Mesenteric fat pad (tissue), 1 donor: ENCODE measurements around the gene ARID3C. TPM values are rescaled to one million over a fixed set of nuclear protein-coding genes. Genes with fewer than 3 reads are reported as not detected.

Source experiments
- DNase-seq: peaks from one replicate; pipeline ENCODE4 v3.0.0-alpha.2; 2020; ENCODE audit warnings: low spot score
- total RNA-seq: library from RNA; stranded (reverse); fragmentation: NEBNext Ultra II Directional; extraction: Animal tissue kit (Norgen Biotek cat#: 25700); gene quantifications from one replicate; pipeline ENCODE4 v1.2.1, GENCODE V29; 2021
- donor health status: DM: yes; HTN: yes; CAD: no.

Gene ARID3C
- total RNA-seq, 1 donor from 2014 or later, result not detected

DNA sequence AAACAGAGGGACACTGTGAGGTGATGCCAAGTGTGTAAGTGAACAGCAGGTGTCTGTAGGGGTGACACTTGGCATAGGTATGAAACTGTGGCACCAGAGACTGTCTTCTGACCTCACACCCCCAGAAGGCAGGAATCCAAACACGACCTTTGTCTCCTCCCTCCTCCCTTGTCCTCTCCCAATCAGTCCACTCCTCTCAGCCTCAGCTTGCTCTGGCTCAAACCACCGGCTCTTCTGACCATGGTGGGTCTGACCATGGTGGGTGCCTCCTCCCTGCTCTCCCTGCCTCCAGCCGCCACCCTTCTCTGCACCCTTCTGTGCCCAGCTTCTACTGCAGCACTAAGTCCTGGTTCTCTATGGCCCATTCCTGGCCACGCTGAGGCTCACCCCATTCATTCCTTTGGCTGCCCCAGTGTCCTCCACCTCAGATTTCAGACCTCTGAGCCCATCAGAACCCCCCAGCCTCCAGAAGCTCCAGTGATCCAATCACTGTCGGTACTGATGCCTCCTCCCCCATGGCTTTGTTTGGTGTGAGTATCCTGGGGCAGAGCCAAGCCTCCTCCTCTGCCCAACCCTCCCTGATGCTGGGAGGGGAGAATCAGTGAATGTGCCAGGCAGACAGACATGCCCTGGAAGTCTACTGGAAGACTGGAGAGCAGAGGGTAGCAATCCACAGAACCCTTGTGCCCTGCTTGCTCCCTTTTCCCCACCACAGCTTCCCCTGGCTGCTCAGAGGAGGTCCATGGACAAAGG is 1.7 kb upstream of the ARID3C start:
- no peak for DNase-seq

- DNase-seq, result no peak
These were observed 584 bp upstream of the ARID3C start for GRCh38 chr9:34629491-34629808.

DNA sequence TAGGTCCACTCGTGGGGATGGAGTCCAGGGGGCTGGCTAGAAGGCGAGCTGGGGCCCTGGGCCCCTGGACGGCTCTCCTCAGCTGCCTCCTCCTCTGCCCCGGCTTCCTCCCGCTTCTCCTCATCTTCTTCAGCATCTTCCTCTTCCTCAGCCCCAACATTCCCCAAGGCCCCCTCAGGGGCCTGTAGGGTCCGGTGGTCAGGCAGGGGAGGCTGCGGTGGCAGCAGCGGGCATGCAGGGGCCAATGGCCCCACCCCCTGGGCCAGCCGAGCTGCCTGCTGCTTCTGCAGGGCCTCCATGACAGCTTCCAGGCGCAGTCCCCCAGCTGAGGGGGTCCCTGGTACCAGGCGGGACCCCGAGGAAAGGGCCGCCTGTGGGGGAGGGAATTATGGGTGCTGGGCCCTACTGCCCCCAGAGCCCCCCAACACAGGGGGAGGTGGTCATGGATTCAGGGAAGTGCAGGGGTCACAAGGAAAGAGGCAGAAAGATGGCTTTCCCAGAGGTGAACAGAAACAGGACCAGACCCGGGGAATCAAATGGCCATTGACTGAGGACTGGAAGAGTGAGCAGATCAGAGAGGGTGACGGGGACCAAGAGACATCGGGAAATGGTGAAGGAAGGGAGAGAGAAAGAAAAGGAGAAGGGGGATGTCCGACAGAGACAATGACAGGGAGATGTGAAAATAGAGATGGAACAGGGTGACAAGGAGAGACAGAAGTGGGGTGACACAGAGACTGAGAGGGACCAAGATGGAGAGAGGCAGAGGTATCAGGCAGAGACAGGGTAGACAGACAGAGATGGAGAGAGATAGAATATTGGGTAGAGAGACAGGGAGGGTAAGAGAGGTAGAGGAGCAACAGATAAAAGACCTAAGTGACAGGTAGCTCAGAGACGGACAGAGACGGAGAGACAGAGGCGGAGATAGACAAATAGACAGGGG is 880 bp downstream of the ARID3C start:
- DNase-seq, result no peak

GRCh38 chr9:34625186-34625486 is 3.7 kb downstream of the ARID3C start:
- no peak for DNase-seq

DNA sequence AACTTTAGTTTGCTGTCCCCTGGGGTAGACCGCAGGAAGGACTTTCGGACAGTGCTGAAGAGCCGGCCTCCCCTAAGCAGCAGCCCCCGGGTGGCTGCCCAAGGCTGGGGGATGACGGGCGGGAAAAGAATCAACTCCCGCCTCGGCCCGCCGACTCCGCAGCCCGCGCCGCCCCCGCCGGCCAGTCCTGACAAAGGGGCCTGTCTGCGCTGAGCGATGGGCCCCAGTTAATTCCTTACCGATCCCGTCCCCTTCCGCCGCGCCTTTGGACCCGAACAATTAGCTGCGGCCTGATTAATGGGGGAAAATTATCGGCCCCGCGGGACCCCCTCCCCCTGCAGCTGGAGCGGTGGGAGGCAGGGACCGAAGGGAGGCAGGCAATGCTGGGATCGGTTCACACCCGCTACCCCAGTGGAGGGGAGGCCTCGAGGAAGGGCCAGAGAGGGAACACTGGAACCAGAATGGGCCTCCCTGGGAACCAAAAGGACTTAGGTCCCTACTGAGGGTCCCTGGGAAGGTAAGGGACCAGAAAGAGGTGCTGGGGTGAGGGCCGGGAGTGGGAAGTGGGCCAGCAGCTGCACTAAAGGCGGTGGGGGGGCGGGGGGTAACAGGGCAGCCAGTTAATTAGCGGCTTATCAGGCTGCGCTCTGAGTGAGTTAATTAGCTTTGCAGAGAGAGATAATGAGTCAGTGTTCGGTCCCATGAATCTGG is 4.2 kb downstream of the ARID3C start:
- no peak for DNase-seq

DNA sequence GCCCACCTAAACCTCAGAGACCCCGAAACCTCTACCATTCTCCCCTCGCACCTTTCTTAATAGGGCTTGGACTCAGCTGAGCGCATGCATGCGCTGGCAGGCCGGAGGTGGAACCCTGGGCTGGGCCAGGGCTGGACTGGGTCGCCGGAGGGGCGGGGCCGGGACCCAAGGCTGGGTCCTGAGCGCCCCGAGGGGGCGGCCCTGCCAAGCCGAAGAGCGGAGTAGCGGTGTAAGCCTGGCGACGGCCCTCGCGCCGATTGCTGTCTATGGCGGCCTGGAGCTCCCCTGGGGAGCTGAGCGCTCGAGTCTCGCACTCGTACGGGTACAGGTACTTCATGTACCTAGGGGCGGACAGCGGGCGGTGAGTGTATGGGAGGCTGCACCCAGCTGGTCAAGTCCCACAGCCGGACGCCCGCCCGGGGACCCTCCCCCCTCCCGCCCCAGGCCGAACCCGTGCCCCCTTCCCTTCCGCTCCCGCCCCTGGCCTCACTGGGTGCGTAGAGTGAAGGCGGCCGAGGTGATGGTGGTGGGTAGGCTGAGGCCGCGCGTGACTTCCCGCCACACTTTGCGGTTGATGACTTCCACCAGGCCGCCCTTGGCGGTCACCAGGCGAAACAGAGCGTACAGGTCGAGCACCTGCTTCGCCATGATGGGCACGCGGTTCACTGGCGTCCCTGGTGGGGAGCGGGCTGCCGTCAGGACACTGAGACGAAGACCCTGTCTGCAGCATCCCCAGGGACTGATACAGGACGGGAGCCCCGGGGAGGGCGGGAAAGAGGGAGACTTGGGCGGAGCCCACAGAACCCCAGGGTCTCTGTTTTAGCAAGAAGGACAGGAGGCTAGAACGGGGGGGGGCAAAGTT is 5.3 kb downstream of the ARID3C start:
- DNase-seq, result no peak

- peak; percentile 95 for DNase-seq
These were observed 8.5 kb downstream of the ARID3C start, which contains the start of gene DCTN3 for GRCh38 chr9:34620061-34620994. Gene DCTN3 (minus strand): TSS chr9:34620495. CDS start chr9:34620464, 31 bp downstream.

GRCh38 chr9:34615132-34615531 is 13.7 kb downstream of the ARID3C start:
- no peak for DNase-seq

- DNase-seq, result no peak
These were observed 16.0 kb downstream of the ARID3C start for GRCh38 chr9:34612788-34613390.

DNA sequence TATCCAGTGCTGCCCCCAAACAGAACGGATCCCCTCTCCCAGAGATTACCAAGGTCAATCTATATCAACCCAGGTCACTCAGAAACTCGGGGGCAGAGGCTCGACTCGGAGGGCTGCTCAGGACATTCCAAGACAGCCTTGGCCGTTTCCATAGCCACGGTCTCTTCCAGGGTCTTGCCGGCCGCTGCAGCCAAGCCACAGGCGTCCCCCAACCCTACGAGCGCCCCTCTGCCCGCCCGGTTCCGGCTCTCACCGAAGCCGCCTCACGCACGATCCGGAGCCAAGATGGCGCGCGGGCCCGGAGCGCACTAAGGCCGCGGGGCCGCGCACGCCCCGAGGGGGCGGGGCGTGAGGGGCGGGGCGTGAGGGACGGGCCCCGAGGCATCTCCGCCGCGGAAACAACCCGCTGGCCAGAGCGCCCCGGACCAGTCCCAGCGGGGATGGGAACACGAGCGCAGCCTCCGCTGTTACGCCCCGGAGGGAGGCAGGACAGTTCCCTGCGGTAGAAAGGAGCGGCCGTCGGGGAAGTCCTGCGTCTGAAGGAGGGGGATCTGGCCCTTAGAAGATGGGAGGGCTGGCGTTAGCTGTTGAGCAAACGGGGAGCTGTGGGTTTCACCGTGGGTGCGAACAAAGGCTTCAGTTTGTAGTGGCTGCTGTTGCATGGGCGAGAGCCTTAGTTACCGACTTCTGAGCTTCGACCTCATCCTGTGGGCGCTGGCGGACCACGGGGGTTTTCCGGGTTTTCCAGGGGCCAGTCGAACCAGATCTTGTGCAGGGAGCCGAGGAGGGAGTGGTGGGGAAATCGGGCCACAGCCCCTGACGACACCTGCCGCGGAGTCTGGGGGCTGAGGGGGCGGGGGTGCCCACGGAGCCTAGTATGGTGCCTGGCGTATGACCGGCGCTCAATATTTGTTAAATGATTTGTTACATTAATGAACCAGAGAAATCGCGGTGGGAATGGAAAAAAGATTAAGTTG is 16.8 kb downstream of the ARID3C start, which contains the start of gene RPP25L:
Gene RPP25L (minus strand): TSS at position 287 of the 977 bp plus-strand sequence. CDS start 801 bp downstream, outside the sequence.
- no peak for DNase-seq

DNA sequence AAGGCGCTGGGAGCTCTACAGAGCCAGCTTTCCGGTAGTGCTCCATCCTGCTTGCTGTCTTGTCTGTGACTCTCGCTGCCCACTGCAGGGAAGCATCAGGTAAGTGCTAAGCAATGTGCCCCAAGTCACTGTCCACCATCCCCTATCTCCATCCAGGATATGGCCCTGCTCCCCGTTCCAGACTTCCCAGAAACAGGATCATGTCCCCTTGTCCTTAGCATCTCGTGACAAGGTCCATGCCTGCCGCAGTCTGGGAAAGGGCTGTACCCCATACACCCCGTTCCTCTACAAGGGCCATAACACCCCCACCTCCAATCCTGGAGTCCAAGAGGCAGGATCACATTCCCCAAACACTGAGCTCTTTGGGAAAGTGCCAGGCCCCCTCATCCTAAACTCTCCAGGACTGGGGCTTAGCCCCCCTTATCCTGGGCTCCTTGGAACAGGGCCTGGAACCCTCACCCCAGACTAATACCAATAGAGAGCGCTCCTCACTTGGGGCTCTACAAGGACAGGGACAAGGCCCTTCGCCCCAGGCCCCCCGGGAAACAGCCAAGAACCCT is 17.5 kb downstream of the ARID3C start:
- DNase-seq, result no peak

GRCh38 chr9:34610434-34611206 is 18.2 kb downstream of the ARID3C start:
- DNase-seq, result no peak

GRCh38 chr9:34607331-34607730 is 21.5 kb downstream of the ARID3C start:
- DNase-seq, result no peak

- DNase-seq, result no peak
These were observed 22.0 kb downstream of the ARID3C start for GRCh38 chr9:34606905-34607304.

DNA sequence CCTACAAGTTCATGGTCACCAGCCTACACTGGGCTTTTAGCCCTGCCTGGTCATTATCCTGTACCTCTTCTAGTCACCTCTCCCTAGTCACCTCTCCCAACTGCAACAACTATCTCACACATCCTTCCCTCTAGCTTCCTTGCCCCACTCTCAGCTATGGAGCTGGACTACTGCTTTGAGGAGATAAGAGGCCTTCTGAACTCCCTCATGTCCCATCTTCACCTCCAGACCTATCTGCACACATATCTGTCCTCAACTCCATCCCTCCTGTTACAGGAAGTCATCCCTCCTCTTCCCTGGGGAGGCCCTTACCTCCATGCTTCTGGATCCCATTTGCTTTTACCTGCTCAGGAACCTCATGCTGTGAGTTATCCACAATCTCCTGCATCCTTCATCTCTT is 22.7 kb downstream of the ARID3C start:
- no peak for DNase-seq

- DNase-seq, result no peak
These were observed 25.1 kb downstream of the ARID3C start for GRCh38 chr9:34603610-34604231.
